Sigmoid colon (tissue), 7 donors: ENCODE data around the gene AACS. TPM values are rescaled to one million over a fixed set of nuclear protein-coding genes. Genes with fewer than 3 reads are reported as not detected.

Experiments
- DNase-seq: peaks from one replicate; pipeline ENCODE4 v3.0.0-alpha.2; 2019
- H3K27ac ChIP-seq, 4 donors: fragments of 200-600 bp; sonication (generic); one replicate each; pipeline ENCODE4 v1.5.1; 2016 to 2019; ENCODE audit warnings: mild to moderate bottlenecking in 1 of 4
- H3K27me3 ChIP-seq, 3 donors: fragments of 200-600 bp; sonication (generic); one replicate each; pipeline ENCODE4 v1.5.1; 2019; ENCODE audit warnings: mild to moderate bottlenecking in 1 of 3
- H3K36me3 ChIP-seq, 4 donors: fragments of 200-600 bp; sonication (generic); one replicate each; pipeline ENCODE4 v1.5.1; 2016 to 2019
- H3K4me1 ChIP-seq, 4 donors: fragments of 200-600 bp; sonication (generic); one replicate each; pipeline ENCODE4 v1.5.1; 2017 to 2019
- H3K4me3 ChIP-seq, 4 donors: fragments of 200-600 bp; sonication (generic); one replicate each; pipeline ENCODE4 v1.5.1; 2017 to 2019; ENCODE audit warnings: mild to moderate bottlenecking in 2 of 4, moderate library complexity in 1 of 4
- H3K9me3 ChIP-seq, 4 donors: fragments of 200-600 bp in 3 of 4; sonication (generic) in 3 of 4; one replicate each; pipeline versions ENCODE4 v1.5.1 to v1.6.1; 2013 to 2019
- CTCF ChIP-seq, 4 experiments: fragments of 450-650 bp in 3 of 4; fragments of 200-600 bp in 1 of 4; IDR thresholded peaks; one replicate each; pipeline ENCODE4 v1.5.1; 2016 to 2019; ENCODE audit warnings: antibody characterized with exemption in 4 of 4, mild to moderate bottlenecking in 3 of 4, moderate library complexity in 2 of 4
- EP300 ChIP-seq, 4 donors: sonication (generic); formaldehyde crosslinking; IDR thresholded peaks; one replicate each; pipeline ENCODE4 v1.6.1; 2017; ENCODE audit warnings: antibody characterized with exemption in 4 of 4
- POLR2A ChIP-seq, 2 donors: fragments of 450-650 bp; IDR thresholded peaks; one replicate each; pipeline ENCODE4 v1.6.1; 2016; ENCODE audit warnings: antibody characterized with exemption in 2 of 2, mild to moderate bottlenecking in 2 of 2, moderate library complexity in 2 of 2
- POLR2AphosphoS5 ChIP-seq, 4 donors: sonication (generic); formaldehyde crosslinking; IDR thresholded peaks; one replicate each; pipeline ENCODE4 v1.6.1; 2017; ENCODE audit warnings: antibody characterized with exemption in 4 of 4
- WGBS, 2 donors: extraction: QIAGEN DNeasy Blood & Tissue Kit; methylation state at CpG; one replicate each; pipeline ENCODE4 v1.1.7; 2013; 5-methylcytosine and 5-hydroxymethylcytosine counted together
- intact Hi-C: fragments of 100-400 bp; cut with DNase I; formaldehyde crosslinking; loops from one replicate; pipeline ENCODE4 v1.15.1; 2023
- polyA plus RNA-seq, 3 donors: library from polyadenylated mRNA; stranded (reverse); fragments of 200-250 nt; gene quantifications; one replicate each; pipeline ENCODE4 v1.2.3, GENCODE V29; 2013
- total RNA-seq, 4 donors: library from RNA; depleted of rRNA; stranded (reverse); fragments of >200 nt; gene quantifications; one replicate each; pipeline ENCODE4 v1.1.0, GENCODE V29; 2016
- donor health status: healthy with polysubstance abuse.
- donor health status: Bipolar disorder and iron deficiency.
- donor health status: healthy.

AACS gene
- total and polyA plus RNA-seq, 7 donors, result 8.1 to 38.0 (median 12.7) TPM

DNA sequence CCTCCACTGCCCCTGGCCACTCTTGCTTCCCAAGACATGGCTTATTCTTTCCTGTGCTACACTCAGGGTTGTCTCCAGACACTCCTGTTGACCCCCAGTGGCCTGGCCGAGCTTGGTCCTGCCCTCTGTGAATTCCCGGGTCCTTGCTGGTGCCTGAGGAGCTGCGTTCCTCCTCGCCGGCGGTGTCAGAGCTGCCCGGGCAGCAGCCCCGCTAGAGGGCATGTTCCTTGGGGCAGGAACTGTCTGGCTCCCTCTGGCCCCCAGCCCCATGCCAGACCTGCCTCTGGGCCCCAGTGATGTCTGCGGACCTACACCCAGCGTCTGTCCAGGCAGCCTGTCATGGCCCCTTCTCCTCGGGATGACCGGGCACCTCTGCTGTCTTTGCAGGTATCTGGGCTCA is 68.4 kb downstream of the AACS start:
- no peaks in the 10 kb centered on the region for H3K4me1 ChIP-seq
- H3K4me3 ChIP-seq, result no peak overlapping the region
- TF ChIP-seq EP300 (IDR thresholded peaks at IDR 0.05) (no peak), CTCF (IDR thresholded peaks at IDR 0.05) (no peak), POLR2AphosphoS5 (IDR thresholded peaks at IDR 0.05) (no peak), POLR2A (IDR thresholded peaks at IDR 0.05) (no peak)
- no peaks in the 10 kb centered on the region for H3K27me3 ChIP-seq
- DNase-seq, result no peak
- no peak overlapping the region for H3K27ac ChIP-seq
- no peaks in the 10 kb centered on the region for H3K9me3 ChIP-seq
- peaks cover 0 to 27% (median 0%) of the 10 kb centered on the region in 4 donors for H3K36me3 ChIP-seq
- intact Hi-C loops, result no loop called here
- WGBS, 2 donors, result 95 to 96% methylated on average over 12 of the region's 12 CpGs

GRCh38 chr12:125134576-125134975 is 69.3 kb downstream of the AACS start:
- Histone ChIP-seq H3K27me3 (no peaks in the 10 kb centered on the region), H3K4me3 (no peak overlapping the region), H3K27ac (no peak overlapping the region), H3K36me3 (peaks cover 0 to 19% (median 0%) of the 10 kb centered on the region in 4 donors), H3K9me3 (no peaks in the 10 kb centered on the region), H3K4me1 (no peaks in the 10 kb centered on the region)
- DNase-seq, result no peak
- intact Hi-C loops, result no loop called here
- 94 to 95% methylated on average over 14 of the region's 14 CpGs for WGBS, 2 donors
- no peak for TF ChIP-seq EP300 (IDR thresholded peaks at IDR 0.05)
- no peak for TF ChIP-seq POLR2AphosphoS5 (IDR thresholded peaks at IDR 0.05)
- TF ChIP-seq CTCF (IDR thresholded peaks at IDR 0.05), result no peak
- TF ChIP-seq POLR2A (IDR thresholded peaks at IDR 0.05), result no peak

- no peak for DNase-seq
- no peaks in the 10 kb centered on the region for H3K9me3 ChIP-seq
- peaks cover 0 to 11% (median 0%) of the 10 kb centered on the region in 4 donors for H3K36me3 ChIP-seq
- H3K4me1 ChIP-seq, result no peaks in the 10 kb centered on the region
- no peaks in the 10 kb centered on the region for H3K27me3 ChIP-seq
- H3K4me3 ChIP-seq, result no peak overlapping the region
- TF ChIP-seq CTCF (IDR thresholded peaks at IDR 0.05) (no peak), EP300 (IDR thresholded peaks at IDR 0.05) (no peak), POLR2AphosphoS5 (IDR thresholded peaks at IDR 0.05) (no peak), POLR2A (IDR thresholded peaks at IDR 0.05) (no peak)
- intact Hi-C loops, result no loop called here
- WGBS, 2 donors, result 97% methylated on average over 8 of the region's 8 CpGs
- no peak overlapping the region for H3K27ac ChIP-seq
These were observed 70.7 kb downstream of the AACS start for GRCh38 chr12:125135906-125136305.

DNA sequence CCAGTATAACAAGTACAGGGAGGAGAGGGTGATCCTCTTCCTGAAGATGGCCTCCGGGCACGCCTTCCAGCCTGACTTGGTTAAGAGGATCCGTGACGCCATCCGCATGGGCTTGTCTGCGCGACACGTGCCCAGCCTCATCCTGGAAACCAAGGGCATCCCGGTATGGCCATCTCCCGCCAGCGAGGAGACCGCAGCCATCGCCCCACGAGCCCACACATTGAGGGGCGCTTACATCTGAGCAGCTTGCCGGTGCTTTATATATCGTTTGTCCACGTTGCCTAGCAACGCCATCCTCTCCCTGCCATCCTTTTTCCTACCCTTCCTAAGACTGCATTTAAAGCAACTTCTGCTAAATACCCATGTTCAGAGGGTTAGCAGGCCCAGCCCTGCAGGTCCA is 71.5 kb downstream of the AACS start:
- intact Hi-C loops, result no loop called here
- no peaks in the 10 kb centered on the region for H3K9me3 ChIP-seq
- TF ChIP-seq EP300 (IDR thresholded peaks at IDR 0.05) (no peak), POLR2A (IDR thresholded peaks at IDR 0.05) (no peak), CTCF (IDR thresholded peaks at IDR 0.05) (no peak), POLR2AphosphoS5 (IDR thresholded peaks at IDR 0.05) (no peak)
- H3K4me1 ChIP-seq, result no peaks in the 10 kb centered on the region
- 90 to 93% methylated on average over 19 of the region's 19 CpGs for WGBS, 2 donors
- H3K4me3 ChIP-seq, result no peak overlapping the region
- H3K27me3 ChIP-seq, result no peaks in the 10 kb centered on the region
- H3K36me3 ChIP-seq, result peaks cover 0 to 11% (median 0%) of the 10 kb centered on the region in 4 donors
- H3K27ac ChIP-seq, result no peak overlapping the region
- no peak for DNase-seq

- H3K36me3 ChIP-seq, result peaks cover 0 to 11% (median 0%) of the 10 kb centered on the region in 4 donors
- no peaks in the 10 kb centered on the region for H3K9me3 ChIP-seq
- H3K4me1 ChIP-seq, result no peaks in the 10 kb centered on the region
- TF ChIP-seq POLR2A (IDR thresholded peaks at IDR 0.05) (no peak), CTCF (IDR thresholded peaks at IDR 0.05) (no peak), POLR2AphosphoS5 (IDR thresholded peaks at IDR 0.05) (no peak), EP300 (IDR thresholded peaks at IDR 0.05) (no peak)
- H3K27ac ChIP-seq, result no peak overlapping the region
- H3K4me3 ChIP-seq, result no peak overlapping the region
- 89 to 93% methylated on average over 17 of the region's 17 CpGs for WGBS, 2 donors
- intact Hi-C loops, result no loop called here
- no peaks in the 10 kb centered on the region for H3K27me3 ChIP-seq
- no peak for DNase-seq
These were observed 72.6 kb downstream of the AACS start for GRCh38 chr12:125137766-125138344.
